Measurements from ENCODE around the gene AHCYL2.

The AHCYL2 gene

GRCh38 chr7:129376778-129377700 lies 152.2 kb downstream of the AHCYL2 start:
- H3K36me3 ChIP-seq (ENCODE audit: low read length), result no peaks in the 10 kb centered on the region
- H3F3A ChIP-seq (ENCODE audit: insufficient read depth), result no peaks in the 10 kb centered on the region
- no peak overlapping the region for H3K4me3 ChIP-seq (ENCODE audit: insufficient read depth, low read length, poor library complexity, severe bottlenecking)
- no peaks in the 10 kb centered on the region for H3K9me3 ChIP-seq (ENCODE audit: insufficient read depth, low read length)
- H3K4me2 ChIP-seq (ENCODE audit: low read depth, low read length, poor library complexity, severe bottlenecking), result no peak overlapping the region
- H3K79me2 ChIP-seq (ENCODE audit: insufficient read depth, low read length), result no peaks in the 10 kb centered on the region
- no peak overlapping the region for H3K27ac ChIP-seq (ENCODE audit: low read depth, low read length)
- H3K27me3 ChIP-seq (ENCODE audit: low read length), result no peaks in the 10 kb centered on the region
- no peaks in the 10 kb centered on the region for H4K20me1 ChIP-seq (ENCODE audit: low read depth, low read length)
- H2AFZ ChIP-seq (ENCODE audit: low read depth, low read length, severe bottlenecking), result no peak overlapping the region
- no peaks in the 10 kb centered on the region for H3K9me2 ChIP-seq (replicated peaks; ENCODE audit: insufficient read depth, low read length)
- no peak overlapping the region for H3K9ac ChIP-seq (ENCODE audit: low read length)
- peak; percentile 7 for TF ChIP-seq CTCF (IDR thresholded peaks at IDR 0.05; ENCODE audit: insufficient read depth, low read length, poor library complexity, severe bottlenecking)
- TF ChIP-seq EZH2phosphoT487 (conservative IDR thresholded peaks at IDR 0.05; ENCODE audit: low read length), result no peak

GRCh38 chr7:129381710-129382484 lies 157.1 kb downstream of the AHCYL2 start:
- Histone ChIP-seq H3F3A (ENCODE audit: insufficient read depth) (no peaks in the 10 kb centered on the region), H3K36me3 (ENCODE audit: low read length) (no peaks in the 10 kb centered on the region), H2AFZ (ENCODE audit: low read depth, low read length, severe bottlenecking) (no peak overlapping the region), H3K9me2 (replicated peaks; ENCODE audit: insufficient read depth, low read length) (no peaks in the 10 kb centered on the region), H3K4me3 (ENCODE audit: insufficient read depth, low read length, poor library complexity, severe bottlenecking) (no peak overlapping the region), H4K20me1 (ENCODE audit: low read depth, low read length) (no peaks in the 10 kb centered on the region), H3K9ac (ENCODE audit: low read length) (no peak overlapping the region), H3K9me3 (ENCODE audit: insufficient read depth, low read length) (no peaks in the 10 kb centered on the region), H3K27me3 (ENCODE audit: low read length) (no peaks in the 10 kb centered on the region), H3K4me2 (ENCODE audit: low read depth, low read length, poor library complexity, severe bottlenecking) (no peak overlapping the region), H3K27ac (ENCODE audit: low read depth, low read length) (no peak overlapping the region), H3K79me2 (ENCODE audit: insufficient read depth, low read length) (no peaks in the 10 kb centered on the region)
- TF ChIP-seq EZH2phosphoT487 (conservative IDR thresholded peaks at IDR 0.05; ENCODE audit: low read length), result no peak
- TF ChIP-seq CTCF (IDR thresholded peaks at IDR 0.05; ENCODE audit: insufficient read depth, low read length, poor library complexity, severe bottlenecking), result no peak

GRCh38 chr7:129383542-129384132 lies 158.8 kb downstream of the AHCYL2 start:
- no peak overlapping the region for H3K9ac ChIP-seq (ENCODE audit: low read length)
- no peaks in the 10 kb centered on the region for H4K20me1 ChIP-seq (ENCODE audit: low read depth, low read length)
- no peaks in the 10 kb centered on the region for H3K79me2 ChIP-seq (ENCODE audit: insufficient read depth, low read length)
- H3K9me2 ChIP-seq (replicated peaks; ENCODE audit: insufficient read depth, low read length), result no peaks in the 10 kb centered on the region
- no peak for TF ChIP-seq EZH2phosphoT487 (conservative IDR thresholded peaks at IDR 0.05; ENCODE audit: low read length)
- no peak for TF ChIP-seq CTCF (IDR thresholded peaks at IDR 0.05; ENCODE audit: insufficient read depth, low read length, poor library complexity, severe bottlenecking)
- H2AFZ ChIP-seq (ENCODE audit: low read depth, low read length, severe bottlenecking), result no peak overlapping the region
- H3K27ac ChIP-seq (ENCODE audit: low read depth, low read length), result no peak overlapping the region
- no peak overlapping the region for H3K4me2 ChIP-seq (ENCODE audit: low read depth, low read length, poor library complexity, severe bottlenecking)
- no peaks in the 10 kb centered on the region for H3F3A ChIP-seq (ENCODE audit: insufficient read depth)
- no peaks in the 10 kb centered on the region for H3K9me3 ChIP-seq (ENCODE audit: insufficient read depth, low read length)
- H3K36me3 ChIP-seq (ENCODE audit: low read length), result no peaks in the 10 kb centered on the region
- H3K4me3 ChIP-seq (ENCODE audit: insufficient read depth, low read length, poor library complexity, severe bottlenecking), result no peak overlapping the region
- H3K27me3 ChIP-seq (ENCODE audit: low read length), result no peaks in the 10 kb centered on the region

All from SU-DHL-6 (cell line).